HL-60/S4 treated with retinoic acid at 250 ng/mL for 4 days and 3 days (cell line): Measurements from ENCODE around the gene MYMK.
"Not testable (repeated sequence)": the region's sequence is repeated elsewhere in the genome, so short reads cannot be mapped to it uniquely, and the experiment has no call there.

ENCODE experiments used
- in situ Hi-C: fragments of 300-500 bp; cut with MboI; formaldehyde crosslinking; loops from 2 replicates; pipeline ENCODE4 v1.7.0; 2022; ENCODE audit warnings: low sequenced_read_pairs

MYMK gene, protein sequence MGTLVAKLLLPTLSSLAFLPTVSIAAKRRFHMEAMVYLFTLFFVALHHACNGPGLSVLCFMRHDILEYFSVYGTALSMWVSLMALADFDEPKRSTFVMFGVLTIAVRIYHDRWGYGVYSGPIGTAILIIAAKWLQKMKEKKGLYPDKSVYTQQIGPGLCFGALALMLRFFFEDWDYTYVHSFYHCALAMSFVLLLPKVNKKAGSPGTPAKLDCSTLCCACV

DNA sequence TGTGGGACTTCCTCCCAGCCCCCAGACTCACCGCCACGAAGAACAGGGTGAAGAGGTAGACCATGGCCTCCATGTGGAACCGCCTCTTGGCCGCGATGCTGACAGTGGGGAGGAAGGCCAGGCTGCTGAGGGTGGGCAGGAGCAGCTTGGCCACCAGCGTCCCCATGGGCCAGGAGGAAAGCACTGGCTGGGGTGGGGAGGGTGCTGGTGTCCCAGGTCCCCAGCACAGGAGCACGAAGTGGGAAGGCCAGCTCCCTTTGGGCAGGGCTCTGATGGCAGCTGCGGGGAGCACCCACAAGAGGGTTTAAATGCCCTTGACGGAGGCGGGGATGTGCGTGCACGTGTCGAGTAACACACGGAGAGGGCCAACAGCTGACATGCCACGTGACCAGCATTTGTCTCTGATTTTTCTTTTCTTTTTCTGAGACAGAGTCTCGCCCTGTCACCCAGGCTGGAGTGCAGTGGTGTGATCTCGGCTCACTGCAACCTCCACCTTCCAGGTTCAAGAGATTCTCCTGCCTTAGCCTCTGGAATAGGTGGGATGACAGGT, at the start of gene MYMK:
Gene MYMK, minus strand, starts transcription at position 281 of the 550 bp plus-strand sequence. Its CDS starts 115 bp downstream, at position 166.
- in situ Hi-C loops: no loop called here

DNA sequence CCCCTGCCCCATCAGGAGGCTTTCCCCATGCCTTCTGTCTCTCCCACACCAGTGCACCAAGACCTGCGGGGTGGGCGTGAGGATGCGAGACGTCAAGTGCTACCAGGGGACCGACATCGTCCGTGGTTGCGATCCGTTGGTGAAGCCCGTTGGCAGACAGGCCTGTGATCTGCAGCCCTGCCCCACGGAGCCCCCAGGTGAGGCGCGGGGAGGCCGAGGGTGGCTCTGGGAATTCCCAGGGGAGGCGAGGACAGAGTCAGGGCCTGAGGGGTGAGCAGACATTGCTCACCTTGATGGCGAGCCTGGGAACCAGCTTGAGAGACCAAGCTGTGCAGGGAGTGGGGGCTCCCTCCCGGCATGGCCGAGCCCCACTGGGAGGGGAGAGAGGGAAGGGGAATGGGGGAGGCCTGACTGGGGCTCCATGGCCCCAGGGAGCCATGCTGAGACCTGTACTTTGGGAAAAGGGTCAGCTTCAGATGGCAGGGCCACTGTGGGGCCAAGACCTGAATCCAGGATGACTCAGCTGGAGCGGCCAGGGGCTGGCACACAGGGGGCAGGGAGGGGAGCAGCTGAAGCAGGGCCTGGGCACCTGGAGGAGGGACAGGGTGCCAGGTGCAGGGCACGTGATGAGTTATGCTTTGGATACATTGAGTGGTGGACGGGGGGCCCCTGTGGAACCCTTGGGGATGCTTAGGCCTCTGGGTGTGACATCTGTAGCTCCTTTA, 49.2 kb upstream of the MYMK start:
- in situ Hi-C loops: no loop called here

DNA sequence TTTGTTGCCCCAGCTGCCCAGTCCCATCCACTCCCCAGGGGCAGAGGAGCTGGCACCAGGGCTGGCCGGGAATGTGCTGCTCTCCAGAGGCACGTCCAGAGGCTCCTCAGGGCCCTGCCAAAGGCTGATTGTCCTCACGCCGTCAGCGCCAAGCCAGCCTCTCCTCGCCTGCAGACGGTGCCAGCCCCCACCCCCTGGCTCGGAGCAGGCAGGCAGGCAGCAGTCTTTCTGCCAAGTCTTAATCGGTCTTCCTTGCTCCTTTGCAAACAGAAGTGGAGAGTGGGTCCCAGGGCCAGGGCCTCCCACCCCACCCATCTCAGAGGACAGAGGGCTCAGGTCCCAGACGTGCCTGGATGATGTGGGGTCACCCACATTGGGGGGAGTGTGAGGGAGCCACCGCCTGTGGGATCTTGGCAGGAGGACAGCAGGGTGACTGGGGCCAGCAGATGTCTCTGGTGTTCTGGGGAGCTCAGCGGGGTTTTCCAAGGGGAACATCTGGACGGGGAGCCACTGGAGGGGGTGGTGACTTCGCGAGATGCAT, 48.1 kb upstream of the MYMK start:
- in situ Hi-C loops: no loop called here

DNA sequence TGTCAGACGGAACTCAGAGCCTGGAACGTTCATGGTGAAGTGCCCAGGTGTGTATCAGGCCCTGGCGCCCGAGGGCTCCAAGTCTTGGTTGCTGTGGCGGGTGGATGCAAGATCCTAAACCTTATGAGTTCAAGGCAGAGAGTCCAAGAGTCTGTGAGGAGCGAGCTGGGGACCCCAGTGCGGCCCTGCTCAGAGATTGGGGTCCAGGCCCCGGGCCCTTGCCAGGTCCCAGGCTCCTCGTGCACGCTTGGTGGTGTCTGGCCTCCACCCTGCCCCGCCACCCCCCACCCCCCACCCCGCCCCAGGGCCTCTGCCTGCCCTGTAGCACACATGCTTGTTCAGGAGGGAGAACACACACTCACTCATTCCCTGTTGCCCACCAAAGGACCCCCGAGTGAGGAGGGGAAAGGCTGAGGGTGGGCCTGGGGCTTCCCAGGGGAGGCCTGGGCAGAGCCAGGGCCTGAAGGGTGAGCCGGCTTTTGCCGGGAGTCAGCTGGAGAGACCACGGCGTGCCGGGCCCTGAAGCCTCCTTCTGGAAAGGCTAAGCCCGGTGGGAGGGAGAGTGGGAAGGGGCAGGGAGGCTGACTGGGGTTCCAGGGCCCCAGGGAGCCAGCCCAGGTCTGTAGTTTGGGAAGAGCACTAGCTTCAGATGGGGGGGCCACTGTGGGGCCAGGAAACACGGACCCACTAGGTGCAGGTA, 47.3 kb upstream of the MYMK start:
- in situ Hi-C loops: no loop called here

DNA sequence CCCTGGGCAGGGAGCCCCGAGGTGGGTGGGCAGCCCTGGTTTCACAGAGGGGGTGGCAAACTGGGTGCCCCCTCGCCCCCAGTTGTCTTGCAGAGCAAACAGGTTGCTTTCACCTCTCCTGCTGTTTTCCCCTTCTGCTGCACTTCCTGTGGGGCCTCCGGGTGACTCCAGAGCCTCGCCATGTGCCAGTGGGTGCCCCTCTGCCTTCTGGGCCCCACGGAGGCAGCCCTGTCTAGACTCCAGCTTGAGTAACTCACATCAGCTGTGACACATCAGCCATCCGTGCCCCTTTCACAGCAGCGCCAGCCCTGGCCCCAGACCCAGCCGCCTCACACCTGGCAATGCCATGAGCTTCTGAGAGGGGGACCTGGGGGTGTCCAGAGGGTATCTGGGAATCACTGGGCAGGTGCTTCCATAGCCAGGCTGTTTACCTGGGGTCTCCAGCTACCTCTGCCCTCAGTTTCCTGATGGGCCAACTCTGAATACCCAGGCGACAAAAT, 46.7 kb upstream of the MYMK start:
- in situ Hi-C loops: no loop called here

DNA sequence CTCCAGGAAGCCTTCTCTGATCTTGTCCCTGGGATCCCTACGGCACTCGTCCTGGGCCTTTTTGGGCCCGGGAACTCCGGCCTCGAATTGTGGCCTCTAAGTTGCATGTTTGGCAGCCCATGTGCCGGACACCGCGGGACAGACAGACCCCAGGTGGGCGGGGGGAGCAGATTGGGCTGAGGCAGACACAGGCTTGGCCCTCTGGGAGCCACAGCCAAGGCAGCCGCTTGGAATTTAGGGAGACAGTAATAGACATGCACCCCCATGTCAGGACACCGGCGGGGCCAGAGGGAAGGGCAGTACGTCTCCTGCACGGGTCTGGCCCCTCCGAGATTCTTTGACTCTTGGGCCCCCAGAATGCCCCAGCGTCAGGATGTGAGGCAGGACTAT, 45.9 kb upstream of the MYMK start:
- in situ Hi-C loops: no loop called here

DNA sequence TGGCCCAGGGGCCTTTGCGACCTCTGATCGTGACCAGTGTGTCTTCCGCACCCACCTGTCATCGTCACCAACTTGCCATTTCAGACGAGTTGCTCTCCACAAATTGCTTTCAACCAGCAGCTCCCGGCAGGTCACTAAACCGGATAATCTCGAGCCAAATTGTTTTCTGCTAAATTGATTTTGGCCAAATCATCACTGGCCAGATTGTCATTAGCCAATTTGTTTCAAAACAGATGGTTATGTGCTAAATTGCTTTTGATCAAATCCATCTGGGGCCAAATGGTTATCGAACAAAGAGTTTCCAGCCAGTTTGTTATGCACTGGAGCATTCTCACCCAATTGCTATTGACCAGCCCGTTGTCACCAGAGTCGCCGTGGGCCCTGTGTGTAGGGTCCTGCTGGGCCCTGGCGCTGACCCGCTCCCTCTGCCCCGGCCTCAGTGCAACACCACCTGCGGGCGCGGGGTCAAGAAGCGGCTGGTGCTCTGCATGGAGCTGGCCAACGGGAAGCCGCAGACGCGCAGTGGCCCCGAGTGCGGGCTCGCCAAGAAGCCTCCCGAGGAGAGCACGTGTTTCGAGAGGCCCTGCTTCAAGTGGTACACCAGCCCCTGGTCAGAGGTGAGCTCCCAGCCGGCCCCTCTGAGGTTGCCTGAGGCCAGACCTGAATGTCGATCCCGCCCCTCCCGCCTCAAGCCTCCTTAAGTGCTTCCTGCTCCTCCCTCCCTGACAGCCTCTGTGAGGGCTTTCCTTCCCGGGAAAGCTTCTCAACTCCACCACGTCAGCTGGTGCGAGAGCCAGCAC, 45.3 kb upstream of the MYMK start:
- in situ Hi-C loops: no loop called here

DNA sequence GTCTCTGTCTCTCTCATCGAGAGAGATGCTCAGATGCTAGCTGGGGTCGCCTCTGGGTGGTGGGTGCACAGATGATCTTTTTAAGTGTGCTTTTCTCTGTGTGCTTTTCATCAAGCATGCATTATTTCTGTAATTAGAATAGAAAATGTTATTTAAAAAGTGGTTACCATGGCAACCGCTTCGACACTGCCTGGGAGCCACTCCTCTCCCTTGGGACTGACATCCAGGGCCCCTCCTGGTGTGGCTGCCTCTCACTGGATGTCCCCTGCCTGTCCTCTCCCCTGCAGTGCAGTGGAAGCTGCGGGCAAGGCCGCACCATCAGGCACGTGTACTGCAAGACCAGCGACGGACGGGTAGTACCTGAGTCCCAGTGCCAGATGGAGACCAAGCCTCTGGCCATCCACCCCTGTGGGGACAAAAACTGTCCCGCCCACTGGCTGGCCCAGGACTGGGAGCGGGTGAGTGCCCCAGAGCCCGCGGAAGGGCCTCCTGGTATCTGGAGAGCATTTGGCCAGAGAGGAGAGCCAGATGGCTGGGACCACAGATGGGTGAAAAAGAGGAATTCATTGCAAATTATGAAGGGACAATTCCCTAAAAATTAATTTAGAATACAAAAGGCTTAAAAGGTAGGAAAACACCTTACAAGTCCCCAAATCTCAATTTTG, 44.5 kb upstream of the MYMK start:
- in situ Hi-C loops: no loop called here

DNA sequence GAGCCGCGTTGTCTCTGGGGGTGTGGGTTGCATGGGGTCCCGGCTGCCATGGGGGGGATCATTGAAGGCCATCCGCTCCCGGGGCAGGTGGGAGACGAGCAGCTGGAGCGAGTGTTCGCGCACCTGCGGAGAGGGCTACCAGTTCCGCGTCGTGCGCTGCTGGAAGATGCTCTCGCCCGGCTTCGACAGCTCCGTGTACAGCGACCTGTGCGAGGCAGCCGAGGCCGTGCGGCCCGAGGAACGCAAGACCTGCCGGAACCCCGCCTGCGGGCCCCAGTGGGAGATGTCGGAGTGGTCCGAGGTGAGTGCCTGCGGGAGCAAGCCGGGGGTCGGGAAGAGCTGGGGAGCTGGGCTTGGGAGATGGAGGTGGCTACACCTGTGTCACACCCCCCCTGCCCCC, 43.4 kb upstream of the MYMK start:
- in situ Hi-C loops: no loop called here

DNA sequence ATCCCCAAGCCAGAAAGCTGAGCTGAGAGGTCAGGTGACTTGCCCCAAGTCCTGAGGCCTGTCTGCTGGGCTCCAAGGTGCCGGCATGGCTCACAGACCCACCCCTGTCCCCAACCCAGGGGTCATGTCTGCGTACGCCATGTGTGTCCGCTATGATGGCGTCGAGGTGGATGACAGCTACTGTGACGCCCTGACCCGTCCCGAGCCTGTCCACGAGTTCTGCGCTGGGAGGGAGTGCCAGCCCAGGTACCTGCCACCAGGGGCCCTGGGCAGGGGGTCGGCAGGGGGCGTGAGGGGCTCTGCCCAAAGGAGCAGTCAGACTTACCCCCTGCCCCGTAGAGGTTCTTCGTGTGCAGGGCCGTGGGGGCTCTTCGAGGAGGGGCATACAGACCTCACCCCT, 42.1 kb upstream of the MYMK start:
- in situ Hi-C loops: no loop called here

DNA sequence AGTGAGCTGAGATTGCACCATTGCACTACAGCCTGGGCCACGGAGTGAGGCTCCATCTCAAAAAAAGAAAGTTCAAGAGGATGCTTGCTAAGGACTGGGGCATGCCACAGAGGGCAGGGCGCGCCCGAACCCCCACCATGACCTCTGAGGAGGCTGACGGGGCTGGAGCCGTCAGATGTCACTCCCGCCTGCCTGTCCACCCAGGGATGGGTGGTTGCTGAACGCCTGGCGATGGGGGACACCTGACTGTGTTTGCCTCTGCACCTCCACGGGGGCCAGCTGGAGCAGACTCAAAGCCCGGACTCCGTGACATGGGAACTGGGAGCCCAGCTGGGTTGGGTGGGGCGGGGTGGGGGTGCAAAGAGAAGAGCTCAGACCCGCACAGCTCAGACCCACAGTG, 41.6 kb upstream of the MYMK start:
- in situ Hi-C loops: no loop called here

DNA sequence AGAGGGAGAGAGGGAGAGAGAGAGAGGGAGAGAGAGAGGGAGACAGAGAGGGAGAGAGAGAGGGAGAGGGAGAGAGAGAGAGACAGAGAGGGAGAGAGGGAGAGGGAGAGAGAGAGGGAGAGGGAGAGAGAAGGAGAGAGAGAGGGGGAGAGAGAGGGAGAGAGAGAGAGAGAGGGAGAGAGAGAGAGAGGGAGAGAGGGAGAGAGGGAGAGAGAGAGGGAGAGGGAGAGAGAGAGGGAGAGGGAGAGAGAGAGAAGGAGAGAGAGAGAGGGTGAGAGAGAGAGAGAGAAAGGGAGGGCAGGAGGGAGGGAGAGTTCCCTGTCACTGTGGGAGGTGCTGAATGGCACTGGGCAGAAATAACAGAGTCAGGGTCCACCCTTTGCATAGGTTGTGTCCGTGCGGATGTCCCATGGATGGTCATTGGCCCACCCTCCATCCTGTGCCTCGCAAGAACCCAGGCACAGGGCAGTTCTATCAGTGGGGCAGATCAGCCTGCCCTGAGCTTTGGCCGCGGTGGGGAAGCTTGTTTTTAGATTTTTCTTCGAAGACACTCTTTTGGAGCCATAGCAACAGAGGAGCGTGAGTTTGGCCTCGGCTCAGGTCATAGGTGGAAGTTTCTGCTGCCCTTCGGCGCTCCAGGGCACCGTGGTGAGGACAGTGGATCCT, 39.8 kb upstream of the MYMK start:
- in situ Hi-C loops: no loop called here

DNA sequence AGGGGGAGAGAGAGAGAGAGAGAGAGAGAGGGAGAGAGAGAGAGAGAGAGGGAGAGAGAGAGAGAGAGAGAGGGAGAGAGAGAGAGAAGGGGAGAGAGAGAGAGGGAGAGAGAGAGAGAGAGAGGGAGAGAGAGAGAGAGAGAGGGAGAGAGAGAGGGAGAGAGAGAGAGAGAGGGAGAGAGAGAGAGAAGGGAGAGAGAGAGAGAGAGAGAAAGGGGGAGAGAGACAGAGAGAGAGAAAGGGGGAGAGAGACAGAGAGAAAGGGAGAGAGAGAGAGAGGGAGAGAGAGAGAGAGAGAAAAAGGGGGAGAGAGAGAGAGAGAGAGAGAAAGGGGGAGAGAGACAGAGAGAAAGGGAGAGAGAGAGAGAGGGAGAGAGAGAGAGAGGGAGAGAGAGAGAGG, 39.1 kb upstream of the MYMK start:
- in situ Hi-C loops: not testable (repeated sequence)

DNA sequence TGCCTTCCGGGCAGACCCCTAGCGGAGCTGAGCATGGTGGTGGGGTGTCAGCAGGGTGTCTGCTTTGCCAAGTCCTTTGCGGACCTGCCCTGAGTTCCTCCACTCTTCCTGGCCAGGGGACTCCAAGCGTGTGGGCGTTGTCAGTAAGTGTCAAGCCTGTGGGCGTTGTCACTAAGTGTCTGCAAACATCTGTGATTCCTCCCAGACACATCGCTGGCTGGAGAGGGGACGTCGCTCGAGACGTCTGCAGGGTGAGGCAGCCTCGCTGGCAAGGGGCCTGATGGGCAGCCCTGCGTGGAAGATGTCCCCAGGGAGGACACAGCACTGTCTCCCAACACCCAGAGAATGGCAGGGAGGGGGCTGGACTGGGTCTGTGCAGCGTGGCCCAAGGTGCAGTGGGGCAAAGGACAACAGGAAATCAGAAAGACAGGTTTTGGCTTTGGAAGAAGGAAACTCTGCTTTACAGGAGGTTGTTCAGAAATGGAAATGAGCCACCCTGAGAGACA, 38.6 kb upstream of the MYMK start:
- in situ Hi-C loops: no loop called here

DNA sequence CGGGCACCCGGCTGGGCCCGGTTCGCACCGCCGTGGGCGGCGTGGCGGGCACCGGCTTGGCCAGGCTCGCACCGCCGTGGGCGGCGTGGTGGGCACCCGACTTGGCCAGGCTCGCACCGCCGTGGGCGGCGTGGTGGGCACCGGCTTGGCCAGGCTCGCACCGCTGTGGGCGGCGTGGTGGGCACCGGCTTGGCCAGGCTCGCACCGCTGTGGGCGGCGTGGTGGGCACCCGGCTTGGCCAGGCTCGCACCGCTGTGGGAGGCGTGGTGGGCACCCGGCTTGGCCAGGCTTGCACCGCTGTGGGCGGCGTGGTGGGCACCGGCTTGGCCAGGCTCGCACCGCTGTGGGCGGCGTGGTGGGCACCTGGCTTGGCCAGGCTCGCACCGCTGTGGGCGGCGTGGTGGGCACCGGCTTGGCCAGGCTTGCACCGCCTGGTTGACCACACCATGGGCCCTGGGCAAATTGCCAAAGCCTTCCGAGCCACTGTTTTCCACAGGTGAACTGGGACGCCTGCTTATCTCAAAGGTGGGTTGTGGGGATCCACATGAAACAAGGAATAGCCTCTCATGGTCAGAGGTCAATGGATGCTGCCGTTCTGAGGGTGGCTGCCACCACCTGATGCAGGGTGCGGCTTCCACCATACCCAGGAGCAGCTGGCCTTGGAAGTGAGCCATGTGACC, 38.0 kb upstream of the MYMK start:
- in situ Hi-C loops: no loop called here

DNA sequence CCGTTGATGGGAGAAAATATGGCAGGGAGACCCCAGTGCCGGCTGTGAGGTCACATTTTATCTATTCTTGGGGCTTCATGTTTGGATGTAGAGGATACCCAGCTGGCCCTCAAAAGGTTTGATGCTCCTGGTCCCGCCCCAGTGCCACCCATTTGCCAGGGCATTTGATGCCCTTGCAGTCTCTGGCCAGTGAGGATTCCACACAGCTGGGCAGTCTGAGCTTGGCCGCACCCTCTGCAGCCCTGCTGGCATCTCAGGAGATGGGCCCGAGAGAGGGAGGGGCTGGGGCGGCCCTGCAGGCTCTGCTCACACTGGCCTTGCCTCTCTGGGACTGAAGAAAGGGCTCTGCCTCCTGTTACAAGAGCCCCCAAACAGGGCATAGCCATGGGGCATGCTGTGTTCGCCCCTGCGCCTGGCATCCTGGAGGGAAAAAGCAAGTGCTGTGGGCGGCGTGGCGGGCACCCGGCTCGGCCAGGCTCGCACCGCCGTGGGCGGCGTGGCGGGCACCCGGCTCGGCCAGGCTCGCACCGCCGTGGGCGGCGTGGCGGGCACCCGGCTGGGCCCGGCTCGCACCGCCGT, 37.3 kb upstream of the MYMK start:
- in situ Hi-C loops: no loop called here

DNA sequence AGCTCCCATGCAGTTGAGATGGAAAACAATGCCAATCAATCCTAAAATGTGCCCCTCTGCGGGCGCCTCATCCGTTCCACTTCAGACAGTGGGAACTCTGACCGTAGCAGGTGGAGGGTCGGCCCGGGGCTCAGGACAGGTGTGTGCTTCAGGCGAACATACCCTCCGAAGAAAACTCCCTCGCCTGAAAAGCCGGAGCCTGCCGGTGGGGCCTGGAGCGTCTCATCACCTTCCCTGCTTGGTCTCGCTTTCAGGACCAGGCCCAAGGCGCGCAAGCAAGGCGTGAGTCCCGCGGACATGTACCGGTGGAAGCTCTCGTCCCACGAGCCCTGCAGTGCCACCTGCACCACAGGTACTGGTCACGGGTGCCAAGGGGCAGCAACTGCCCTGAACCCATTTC, 36.2 kb upstream of the MYMK start:
- in situ Hi-C loops: no loop called here

DNA sequence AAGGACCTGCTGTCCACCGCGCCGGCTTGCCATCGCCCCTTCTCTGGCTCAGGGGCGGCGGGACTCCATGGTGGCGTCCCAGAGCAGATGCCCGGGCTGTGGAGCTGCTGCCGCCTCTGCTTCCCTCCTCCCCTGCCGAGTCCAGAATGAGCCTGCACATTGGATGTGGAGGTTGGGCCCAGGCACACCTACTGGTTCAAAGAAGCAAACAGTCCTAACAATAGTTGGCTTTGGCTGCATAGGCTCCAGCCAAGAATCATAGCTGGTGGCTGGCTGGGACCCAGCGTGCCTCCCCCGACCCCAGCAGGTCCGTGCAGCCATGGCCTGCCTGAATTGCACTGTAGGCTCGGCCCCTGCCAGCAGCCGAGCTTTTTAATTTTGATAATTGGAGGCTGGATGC, 35.6 kb upstream of the MYMK start:
- in situ Hi-C loops: no loop called here
